Stimulated activated CD8-positive, alpha-beta memory T cell treated with anti-CD3 and anti-CD28 coated beads, Interleukin-7, amount 100 ng/mL, for 24 hours (primary cell): ENCODE measurements around the gene OSBPL3.

ENCODE experiments used
- DNase-seq: peaks from one replicate; pipeline ENCODE4 v3.0.0-alpha.2; 2020; ENCODE audit warnings: low read depth

The OSBPL3 gene

DNA sequence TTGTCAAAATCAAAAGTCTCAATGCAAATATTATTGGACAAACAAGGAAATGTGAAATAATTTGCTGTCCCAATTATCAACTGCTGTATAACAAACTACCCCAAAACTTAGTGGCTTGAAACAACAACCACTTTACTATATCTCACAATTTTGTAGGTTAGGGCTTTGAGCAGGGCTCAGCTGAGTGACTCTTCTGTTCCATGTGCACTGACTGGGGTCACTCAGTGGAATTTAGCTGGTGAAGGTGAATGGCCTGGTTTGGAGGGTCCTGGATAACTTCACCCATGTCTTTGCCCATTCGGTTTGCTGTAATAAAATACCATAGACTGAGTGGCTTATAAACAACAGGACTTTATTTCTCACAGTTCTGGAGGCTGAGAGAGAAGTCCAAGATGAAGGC is 219.0 kb downstream of the OSBPL3 start:
- DNase-seq, result no peak

- no peak for DNase-seq
Measured at GRCh38 chr7:24757353-24758275, 222.4 kb downstream of the OSBPL3 start, which contains the start of gene GSDME. Gene GSDME (minus strand): TSS chr7:24757464. CDS start chr7:24749774, 7,690 bp downstream.

- no peak for DNase-seq
Measured at GRCh38 chr7:24756545-24757352, 223.2 kb downstream of the OSBPL3 start.

DNA sequence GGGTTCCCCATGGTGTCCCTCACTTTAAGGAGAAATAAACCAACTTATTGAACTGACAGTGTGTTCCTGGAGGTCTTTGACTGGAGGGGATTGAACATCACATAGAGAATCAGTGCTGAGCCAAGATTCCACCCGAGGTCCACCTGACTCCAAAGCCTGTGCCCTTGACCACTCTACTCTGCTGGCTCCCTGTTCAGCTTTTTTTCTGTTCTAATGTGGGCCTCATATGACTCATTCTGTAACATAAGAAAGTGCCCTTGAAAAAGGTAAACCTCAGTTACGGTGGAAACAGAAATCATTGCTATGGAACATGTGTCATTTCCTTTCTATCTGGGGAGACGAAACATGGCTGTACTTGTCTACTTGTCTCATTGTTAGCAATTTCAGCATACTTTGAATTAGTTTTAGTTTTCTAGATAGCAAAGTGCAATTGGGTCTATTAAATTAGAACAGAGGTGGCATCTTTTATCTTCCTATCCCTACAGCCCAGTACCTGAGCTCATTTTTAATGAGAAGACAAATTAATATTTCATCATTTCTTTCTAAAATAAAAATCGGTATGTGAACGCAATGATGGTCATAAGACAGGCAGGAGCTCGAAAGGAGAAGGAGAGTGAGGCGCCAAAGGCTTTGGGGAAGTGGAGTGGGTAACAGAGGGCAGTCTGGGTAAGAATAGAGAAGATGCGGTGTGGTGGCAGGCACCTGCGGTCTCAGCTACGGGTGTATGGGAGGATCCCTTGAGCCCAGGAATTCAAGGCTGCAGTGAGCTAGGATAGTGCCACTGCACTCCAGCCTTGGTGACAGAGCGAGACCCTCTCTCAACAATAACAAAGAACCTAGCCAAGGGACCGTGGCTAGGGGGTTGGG is 224.2 kb downstream of the OSBPL3 start:
- DNase-seq, result no peak

GRCh38 chr7:24754906-24755506 is 225.0 kb downstream of the OSBPL3 start:
- no peak for DNase-seq

- DNase-seq, result no peak
Measured at GRCh38 chr7:24752073-24752800, 227.7 kb downstream of the OSBPL3 start.

DNA sequence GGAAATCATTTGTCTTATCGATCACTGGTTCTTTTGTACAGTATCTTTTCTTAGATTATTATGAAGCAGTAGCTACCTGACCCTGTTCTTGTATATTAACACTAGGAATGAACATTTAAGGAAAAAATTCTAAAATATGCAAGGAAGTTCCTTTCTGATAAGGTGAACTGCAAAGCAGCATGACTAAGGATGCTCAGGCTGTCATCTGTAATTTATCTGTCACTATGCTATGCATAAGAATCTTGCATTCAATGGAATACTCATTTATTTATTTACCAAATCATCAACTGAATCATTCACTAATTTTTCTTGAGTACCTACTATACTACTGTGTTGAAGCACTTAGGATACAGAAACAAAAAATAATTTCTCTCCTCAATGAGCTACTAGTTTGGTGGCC is 228.5 kb downstream of the OSBPL3 start:
- no peak for DNase-seq

DNA sequence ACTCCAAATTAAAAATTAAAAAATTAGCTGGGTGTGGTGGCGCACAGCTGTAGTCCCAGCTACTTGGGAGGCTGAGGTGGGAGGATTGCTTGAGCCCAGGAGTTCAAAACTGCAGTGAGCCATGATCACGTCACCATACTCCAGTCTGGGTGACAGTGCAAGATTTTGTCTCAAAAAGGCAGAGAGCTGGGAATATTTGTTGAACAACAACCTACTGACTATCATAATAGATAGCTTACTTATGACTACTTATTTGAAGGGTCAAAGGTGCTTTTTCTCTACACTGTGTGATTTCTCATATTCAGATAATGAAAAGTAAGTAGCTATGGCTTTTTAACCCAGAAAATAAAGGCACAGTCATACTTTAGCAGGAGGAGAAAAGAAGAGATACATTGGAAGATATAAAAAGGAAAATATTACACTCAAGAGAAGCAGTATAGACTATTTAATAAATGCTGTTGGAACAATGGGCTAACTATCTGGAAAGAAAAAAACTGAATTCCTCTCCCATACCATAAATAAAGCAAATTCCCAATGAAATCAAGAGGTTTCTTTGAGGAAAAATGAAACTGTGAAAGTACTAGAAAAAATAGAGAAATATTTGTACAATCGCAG is 229.4 kb downstream of the OSBPL3 start:
- no peak for DNase-seq

DNA sequence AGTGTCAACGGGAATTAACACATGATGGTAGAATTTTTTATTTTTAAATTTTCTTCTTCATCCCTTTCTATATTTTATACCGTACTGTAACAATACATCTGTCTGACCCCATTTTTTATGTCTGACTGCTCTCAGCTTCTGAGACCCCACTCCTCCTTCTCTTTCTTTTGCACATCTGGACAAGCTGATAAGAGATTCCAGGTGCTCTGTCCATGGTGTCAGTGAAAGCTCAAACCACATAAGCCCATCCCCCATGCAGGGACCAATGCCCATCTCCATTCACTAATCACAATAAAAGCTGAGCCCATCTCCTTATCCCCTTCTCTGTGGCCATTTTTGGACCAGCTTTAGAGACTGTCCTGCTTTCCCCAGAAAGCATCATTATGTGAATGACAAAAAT is 231.5 kb downstream of the OSBPL3 start:
- no peak for DNase-seq
